ENCODE results near the gene CCDC201.
"Not testable (repeated sequence)": the region's sequence is repeated elsewhere in the genome, so short reads cannot be mapped to it uniquely, and the experiment has no call there.

- TF ChIP-seq POLR2A, CTCF (IDR thresholded peaks at IDR 0.05): not testable (repeated sequence)
Measured at GRCh38 chr7:45852984-45853383, 19.9 kb downstream of the CCDC201 start.

Data from tibial nerve (tissue), 3 donors.